ENCODE data around the gene ADSL. TPM values are rescaled to one million over a fixed set of nuclear protein-coding genes. Genes with fewer than 3 reads are reported as not detected.

Gene ADSL
- total RNA-seq, 1 donor from 2014 or later = 41.0 TPM

GRCh38 chr22:40430991-40431390 is 84.7 kb downstream of the ADSL start:
- H3K4me1 ChIP-seq = no peaks in the 10 kb centered on the region
- DNase-seq (ENCODE audit: extremely low spot score in 2 of 2) = no peak
- H3K9me3 ChIP-seq = no peaks in the 10 kb centered on the region
- no peak overlapping the region for H3K27ac ChIP-seq
- peaks cover 0 to 38% of the 10 kb centered on the region in 2 donors for H3K36me3 ChIP-seq
- intact Hi-C loops (cut with DNase I) = loop anchor here (10.0 kb wide), 1 partner anchor 64 kb away; no protein-coding TSS in a partner anchor
- H3K27me3 ChIP-seq = no peaks in the 10 kb centered on the region
- H3K4me3 ChIP-seq = no peak overlapping the region
- TF ChIP-seq POLR2AphosphoS5 (IDR thresholded peaks at IDR 0.05; ENCODE audit: insufficient read depth in 1 of 2, low read depth in 1 of 2) = no peak
- no peak for TF ChIP-seq POLR2A (IDR thresholded peaks at IDR 0.05)
- no peak for TF ChIP-seq CTCF (IDR thresholded peaks at IDR 0.05)

GRCh38 chr22:40432157-40432556 is 85.9 kb downstream of the ADSL start:
- TF ChIP-seq CTCF (IDR thresholded peaks at IDR 0.05) (no peak), POLR2AphosphoS5 (IDR thresholded peaks at IDR 0.05; ENCODE audit: insufficient read depth in 1 of 2, low read depth in 1 of 2) (no peak), POLR2A (IDR thresholded peaks at IDR 0.05) (no peak)
- H3K4me1 ChIP-seq = peaks cover 8% of the 10 kb centered on the region
- H3K4me3 ChIP-seq = no peak overlapping the region
- no peaks in the 10 kb centered on the region for H3K27me3 ChIP-seq
- no peak overlapping the region for H3K27ac ChIP-seq
- no peaks in the 10 kb centered on the region for H3K9me3 ChIP-seq
- peaks cover 0 to 38% of the 10 kb centered on the region in 2 donors for H3K36me3 ChIP-seq
- DNase-seq (ENCODE audit: extremely low spot score in 2 of 2) = no peak
- intact Hi-C loops (cut with DNase I) = loop anchor here (10.0 kb wide), 1 partner anchor 63 kb away; no protein-coding TSS in a partner anchor

- TF ChIP-seq POLR2A (IDR thresholded peaks at IDR 0.05) (no peak), CTCF (IDR thresholded peaks at IDR 0.05) (no peak), POLR2AphosphoS5 (IDR thresholded peaks at IDR 0.05; ENCODE audit: insufficient read depth in 1 of 2, low read depth in 1 of 2) (no peak)
- peaks cover 0 to 34% of the 10 kb centered on the region in 2 donors for H3K36me3 ChIP-seq
These were observed 86.3 kb downstream of the ADSL start for GRCh38 chr22:40432625-40433024.

GRCh38 chr22:40433416-40434090 is 87.3 kb downstream of the ADSL start:
- H3K4me1 ChIP-seq = peaks cover 14% of the 10 kb centered on the region
- intact Hi-C loops (cut with DNase I) = loop anchor here (10.0 kb wide), 1 partner anchor 61 kb away; no protein-coding TSS in a partner anchor

More at GRCh38 chr22:40432625-40433024, 86.3 kb downstream of the ADSL start:
- H3K27ac ChIP-seq = no peak overlapping the region
- no peaks in the 10 kb centered on the region for H3K27me3 ChIP-seq
- peaks cover 13% of the 10 kb centered on the region for H3K4me1 ChIP-seq
- no peaks in the 10 kb centered on the region for H3K9me3 ChIP-seq
- intact Hi-C loops (cut with DNase I) = loop anchor here (10.0 kb wide), 1 partner anchor 62 kb away; no protein-coding TSS in a partner anchor
- H3K4me3 ChIP-seq = no peak overlapping the region
- no peak for DNase-seq (ENCODE audit: extremely low spot score in 2 of 2)

More at GRCh38 chr22:40433416-40434090, 87.3 kb downstream of the ADSL start:
- no peak for DNase-seq (ENCODE audit: extremely low spot score in 2 of 2)
- H3K9me3 ChIP-seq = no peaks in the 10 kb centered on the region
- TF ChIP-seq POLR2A (IDR thresholded peaks at IDR 0.05) (no peak), CTCF (IDR thresholded peaks at IDR 0.05) (no peak), POLR2AphosphoS5 (IDR thresholded peaks at IDR 0.05; ENCODE audit: insufficient read depth in 1 of 2, low read depth in 1 of 2) (no peak)
- H3K27ac ChIP-seq = no peak overlapping the region
- H3K36me3 ChIP-seq = peaks cover 0 to 30% of the 10 kb centered on the region in 2 donors
- no peak overlapping the region for H3K4me3 ChIP-seq
- no peaks in the 10 kb centered on the region for H3K27me3 ChIP-seq
